NB4 (cell line): ENCODE measurements around the gene DUSP7.

ENCODE experiments used
- DNase-seq: peaks from one replicate; pipeline ENCODE4 v3.0.0; 2010; ENCODE audit warnings: low read depth
- H3K4me3 ChIP-seq: one replicate; pipeline ENCODE4 v1.5.1; 2011; ENCODE audit warnings: mild to moderate bottlenecking, low read depth, low read length, moderate library complexity
- CTCF ChIP-seq: IDR thresholded peaks from one replicate; pipeline ENCODE4 v1.5.1; 2012; ENCODE audit warnings: low read depth, low read length
- MYC ChIP-seq: IDR thresholded peaks from 2 replicates; pipeline ENCODE4 v1.6.1; 2011; ENCODE audit warnings: low read depth, low read length
- POLR2A ChIP-seq: IDR thresholded peaks from 2 replicates; pipeline ENCODE4 v1.6.1; 2011; ENCODE audit warnings: mild to moderate bottlenecking; ENCODE audit not compliant: insufficient read length; ENCODE audit errors: extremely low read depth
- TF ChIP-seq, protein P1 (sequence below): IDR thresholded peaks from 2 replicates; pipeline ENCODE4 v1.6.1; 2011; ENCODE audit warnings: low read depth, low read length

DUSP7 gene

GRCh38 chr3:52007291-52007690 is 49.1 kb downstream of the DUSP7 start:
- DNase-seq = peak; percentile 68
- no peak overlapping the region for H3K4me3 ChIP-seq
- peak; percentile 2 for TF ChIP-seq CTCF
- no peak for TF ChIP-seq POLR2A
- TF ChIP-seq, protein P1, sequence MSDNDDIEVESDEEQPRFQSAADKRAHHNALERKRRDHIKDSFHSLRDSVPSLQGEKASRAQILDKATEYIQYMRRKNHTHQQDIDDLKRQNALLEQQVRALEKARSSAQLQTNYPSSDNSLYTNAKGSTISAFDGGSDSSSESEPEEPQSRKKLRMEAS = peak; percentile 53; the same call in 1 of the 2 replicates

- TF ChIP-seq POLR2A = no peak
- TF ChIP-seq, protein P1 = no peak
- no peak for TF ChIP-seq CTCF
- no peak for TF ChIP-seq MYC
- DNase-seq = no peak
- no peak overlapping the region for H3K4me3 ChIP-seq
Observed at GRCh38 chr3:52006820-52007133, 49.6 kb downstream of the DUSP7 start.

GRCh38 chr3:52006017-52006819 is 50.2 kb downstream of the DUSP7 start:
- DNase-seq = peak; percentile 78
- no peak for TF ChIP-seq CTCF
- no peak overlapping the region for H3K4me3 ChIP-seq

DNA sequence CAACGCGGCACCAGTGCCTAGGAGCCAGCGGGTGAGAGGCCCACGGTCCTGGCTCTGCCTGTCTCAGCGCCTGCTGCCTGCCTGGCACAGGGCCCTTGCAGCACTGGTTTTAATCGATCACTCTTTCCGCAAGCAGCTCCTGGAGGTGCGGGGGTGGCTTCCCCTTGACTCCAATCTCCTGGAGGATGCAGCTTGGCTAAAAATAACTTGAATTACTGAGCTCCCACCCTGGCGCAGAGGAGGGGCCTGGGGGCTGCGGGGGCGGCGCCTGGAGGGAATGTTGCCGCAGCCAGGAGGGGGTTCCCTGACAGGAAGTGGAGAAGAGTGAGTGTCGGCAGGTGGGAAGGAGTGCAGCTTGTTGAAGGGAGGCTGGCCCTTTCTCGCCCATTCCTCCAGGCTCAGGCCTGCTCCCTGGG is 50.8 kb downstream of the DUSP7 start:
- no peak for DNase-seq
- H3K4me3 ChIP-seq = no peak overlapping the region
- TF ChIP-seq POLR2A = no peak
- no peak for TF ChIP-seq CTCF
- TF ChIP-seq, protein P1 = no peak
- no peak for TF ChIP-seq MYC

GRCh38 chr3:52004906-52005395 is 51.4 kb downstream of the DUSP7 start:
- DNase-seq = no peak
- no peak overlapping the region for H3K4me3 ChIP-seq
- TF ChIP-seq POLR2A (no peak), CTCF (no peak), MYC (no peak)
- TF ChIP-seq, protein P1 = no peak
